ENCODE results near the gene AIRE.

AIRE gene

DNA sequence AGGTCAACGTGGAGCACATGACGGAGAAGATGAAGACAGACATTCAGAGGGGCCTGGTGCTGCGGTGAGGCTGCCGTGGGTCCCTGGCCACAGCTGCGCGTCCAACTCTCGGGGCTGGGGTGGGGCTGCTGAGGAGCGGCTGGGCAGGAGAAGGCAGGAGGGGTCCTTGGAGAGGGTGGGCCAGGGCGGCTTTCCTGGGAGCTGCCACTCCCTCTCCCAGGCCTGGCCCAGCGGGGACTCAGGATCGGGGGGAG is 39.1 kb downstream of the AIRE start:
- no peak for DNase-seq (ENCODE audit: low read depth)

DNA sequence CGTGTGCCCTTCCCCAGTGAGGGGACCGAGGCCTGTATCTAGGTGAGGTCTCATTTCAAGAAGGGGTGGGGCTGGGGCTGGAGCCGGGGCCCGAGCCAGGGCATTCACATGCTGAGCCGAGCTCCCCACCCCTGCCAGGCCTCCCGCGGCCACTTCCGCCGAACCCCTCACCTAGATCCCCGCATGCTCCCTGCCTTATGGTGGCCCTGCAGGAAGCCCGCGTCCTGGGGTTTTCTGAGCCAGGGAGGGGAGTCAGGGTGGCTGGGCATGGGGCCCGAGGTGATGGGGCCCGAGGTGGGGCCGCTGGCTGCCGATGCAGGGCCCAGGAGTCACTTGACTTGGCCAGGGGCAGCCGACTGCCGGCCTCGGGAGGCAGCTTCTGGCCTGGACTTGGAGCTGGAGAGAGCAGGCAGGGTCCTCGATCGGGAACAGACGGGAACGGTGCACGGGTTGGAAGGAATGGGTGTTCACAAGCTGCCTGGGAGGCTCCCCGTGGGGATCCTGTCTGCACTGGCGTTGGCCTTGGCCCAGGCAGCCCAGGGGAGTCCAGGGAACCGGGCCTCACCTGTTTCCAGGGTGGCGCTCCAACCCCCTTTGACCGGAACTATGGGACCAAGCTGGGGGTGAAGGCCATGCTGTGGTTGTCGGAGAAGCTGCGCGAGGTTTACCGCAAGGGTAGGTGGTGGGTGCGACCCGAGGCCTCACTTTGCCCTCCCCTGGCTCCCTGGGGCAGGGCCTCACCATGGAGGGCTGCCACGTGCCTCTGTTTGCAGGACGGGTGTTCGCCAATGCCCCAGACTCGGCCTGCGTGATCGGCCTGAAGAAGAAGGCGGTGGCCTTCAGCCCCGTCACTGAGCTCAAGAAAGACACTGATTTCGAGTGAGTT is 40.0 kb downstream of the AIRE start:
- no peak for DNase-seq (ENCODE audit: low read depth)

DNA sequence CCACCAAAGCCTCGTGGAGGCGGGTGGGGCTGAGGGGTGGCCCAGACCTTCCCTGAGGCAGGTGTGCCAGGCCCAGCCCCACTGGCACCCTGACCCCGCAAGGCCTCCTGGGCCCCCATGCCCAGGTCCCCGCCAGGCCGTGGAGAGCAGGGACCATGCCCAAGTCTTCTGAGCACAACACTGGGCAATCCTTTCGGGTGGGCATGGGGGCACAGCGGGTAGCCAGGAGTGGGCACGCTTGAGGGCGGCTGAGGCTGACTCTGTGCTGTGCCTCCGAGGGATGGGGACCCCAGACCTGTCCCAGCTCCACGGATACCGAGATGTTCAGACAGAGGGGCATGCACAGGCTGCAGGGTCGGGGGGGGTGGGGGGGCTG is 40.6 kb downstream of the AIRE start:
- DNase-seq (ENCODE audit: low read depth) = no peak

DNA sequence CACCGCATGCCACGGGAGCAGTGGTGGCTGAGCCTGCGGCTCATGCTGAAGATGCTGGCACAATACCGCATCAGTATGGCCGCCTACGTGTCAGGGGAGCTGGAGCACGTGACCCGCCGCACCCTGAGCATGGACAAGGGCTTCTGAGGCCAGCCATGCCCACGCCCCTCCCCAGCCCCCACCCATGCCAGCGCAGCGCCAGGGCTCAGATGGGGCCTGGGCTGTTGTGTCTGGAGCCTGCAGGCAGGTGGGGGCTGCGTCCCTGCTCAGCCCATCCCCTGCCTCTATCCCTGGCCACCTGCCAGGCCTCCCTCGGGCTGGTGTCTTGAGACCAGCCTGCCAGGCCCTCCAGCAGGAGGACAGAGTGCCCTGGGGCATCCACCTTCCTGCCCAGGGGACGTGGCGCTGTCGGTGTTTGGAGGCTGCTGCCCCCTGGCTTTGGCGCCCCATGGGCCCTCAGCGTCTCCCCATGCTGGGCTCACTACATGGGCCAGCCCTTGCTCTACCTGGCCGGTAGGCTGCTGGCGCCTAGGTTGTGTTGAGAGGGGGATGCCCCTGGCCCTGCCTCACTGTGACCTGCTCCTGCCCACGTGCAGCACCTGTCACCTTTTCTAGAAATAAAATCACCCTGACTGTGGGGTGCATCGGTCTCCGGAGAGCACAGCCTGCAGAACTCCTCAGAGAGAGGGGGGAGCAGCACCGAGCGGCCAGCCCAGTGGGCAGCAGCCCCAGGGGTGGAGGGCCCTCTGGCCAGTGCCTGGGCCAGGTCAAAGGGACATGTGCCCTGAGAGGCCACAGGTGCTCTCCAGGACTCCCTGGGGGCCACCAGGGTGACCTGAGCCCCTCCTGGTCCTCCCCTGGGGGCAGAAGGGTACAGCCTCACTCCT is 41.3 kb downstream of the AIRE start:
- DNase-seq (ENCODE audit: low read depth) = no peak

DNA sequence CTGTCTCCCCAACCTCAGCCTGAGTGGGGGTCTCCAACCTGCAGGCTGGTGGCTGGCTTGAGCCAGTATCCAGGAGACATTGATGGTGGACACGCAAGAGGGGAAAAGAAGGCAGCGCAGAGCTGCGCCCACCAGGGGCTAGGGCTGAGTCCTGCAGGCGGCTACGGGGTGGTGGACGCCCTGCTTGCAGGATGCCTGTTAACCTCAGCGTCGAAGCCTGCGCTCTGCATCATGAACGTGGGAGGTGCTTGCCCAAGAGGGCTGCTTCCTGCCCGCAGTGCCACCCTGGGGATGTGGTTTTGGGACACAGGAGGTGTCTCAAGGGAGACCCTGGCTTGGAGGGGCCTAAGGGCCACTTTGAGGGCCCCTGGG is 41.9 kb downstream of the AIRE start:
- no peak for DNase-seq (ENCODE audit: low read depth)

DNA sequence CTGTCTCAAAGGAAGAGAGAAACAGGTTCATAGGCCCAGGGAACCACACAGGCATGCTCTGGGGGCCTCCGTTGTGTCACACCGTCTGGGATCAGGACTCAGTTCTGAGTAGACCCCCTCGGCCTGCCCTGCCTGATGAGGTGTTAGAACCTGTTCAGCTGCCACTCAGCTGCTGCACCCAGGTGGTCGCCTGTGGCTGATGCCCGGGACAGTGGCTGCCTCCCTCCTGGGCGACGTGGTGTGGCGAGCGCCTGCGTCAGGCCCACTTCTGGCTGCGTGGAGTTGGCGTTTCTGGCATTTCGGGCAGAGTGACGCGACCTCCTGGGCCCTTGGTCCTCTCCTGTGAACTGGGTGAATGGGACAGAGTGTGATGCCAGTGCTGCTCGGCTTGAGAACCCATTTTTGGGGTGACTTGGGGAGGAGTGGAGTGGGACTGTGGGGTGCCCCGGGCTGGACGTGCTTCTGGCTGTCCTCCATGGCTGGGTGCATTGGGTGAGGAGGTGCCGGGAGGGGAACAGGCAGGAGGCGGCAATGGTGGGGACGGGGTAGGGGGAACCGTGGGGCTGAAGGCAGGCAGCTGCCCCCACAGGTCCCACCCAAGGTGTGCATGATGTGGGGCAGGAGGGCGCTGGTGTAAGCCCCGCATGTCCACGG is 42.7 kb downstream of the AIRE start:
- no peak for DNase-seq (ENCODE audit: low read depth)

DNA sequence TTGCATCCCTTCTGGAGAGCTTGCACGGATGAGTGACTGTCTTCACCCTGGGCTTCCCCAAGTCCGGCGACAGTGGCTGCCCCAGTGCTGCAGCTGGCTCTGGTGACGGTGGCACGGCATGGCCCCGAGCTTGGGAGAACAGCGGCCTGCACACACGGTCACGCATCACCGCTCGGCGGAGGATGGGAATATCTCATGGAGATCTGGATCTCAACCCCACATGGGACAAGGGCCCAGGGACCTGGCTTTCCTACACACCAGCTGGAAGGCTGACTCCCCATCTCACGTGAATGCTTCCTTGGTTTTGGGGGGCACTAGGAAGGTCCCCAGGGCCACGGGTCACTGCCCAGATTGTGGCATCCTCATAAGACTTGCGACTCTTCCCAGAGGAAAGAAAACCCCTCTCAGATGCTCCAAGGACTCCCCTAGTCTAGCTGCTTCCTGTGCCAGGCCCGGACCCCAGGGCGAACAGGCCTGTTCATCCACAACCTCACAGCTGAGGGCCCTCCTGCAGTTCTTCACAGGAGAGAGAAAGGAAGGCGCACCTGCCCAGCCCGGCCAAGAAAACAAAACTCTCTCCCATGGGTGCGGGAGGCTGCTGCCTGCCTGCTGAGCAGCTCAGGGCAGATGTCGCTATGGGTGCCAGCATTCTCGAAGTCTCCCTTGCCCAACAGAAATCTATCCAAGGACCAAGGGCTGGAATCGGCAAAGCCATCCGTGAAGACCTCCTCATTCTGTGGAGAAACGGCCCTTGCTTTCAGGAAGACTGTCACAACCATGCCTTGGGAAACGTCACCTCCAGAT is 43.6 kb downstream of the AIRE start:
- DNase-seq (ENCODE audit: low read depth) = no peak

DNA sequence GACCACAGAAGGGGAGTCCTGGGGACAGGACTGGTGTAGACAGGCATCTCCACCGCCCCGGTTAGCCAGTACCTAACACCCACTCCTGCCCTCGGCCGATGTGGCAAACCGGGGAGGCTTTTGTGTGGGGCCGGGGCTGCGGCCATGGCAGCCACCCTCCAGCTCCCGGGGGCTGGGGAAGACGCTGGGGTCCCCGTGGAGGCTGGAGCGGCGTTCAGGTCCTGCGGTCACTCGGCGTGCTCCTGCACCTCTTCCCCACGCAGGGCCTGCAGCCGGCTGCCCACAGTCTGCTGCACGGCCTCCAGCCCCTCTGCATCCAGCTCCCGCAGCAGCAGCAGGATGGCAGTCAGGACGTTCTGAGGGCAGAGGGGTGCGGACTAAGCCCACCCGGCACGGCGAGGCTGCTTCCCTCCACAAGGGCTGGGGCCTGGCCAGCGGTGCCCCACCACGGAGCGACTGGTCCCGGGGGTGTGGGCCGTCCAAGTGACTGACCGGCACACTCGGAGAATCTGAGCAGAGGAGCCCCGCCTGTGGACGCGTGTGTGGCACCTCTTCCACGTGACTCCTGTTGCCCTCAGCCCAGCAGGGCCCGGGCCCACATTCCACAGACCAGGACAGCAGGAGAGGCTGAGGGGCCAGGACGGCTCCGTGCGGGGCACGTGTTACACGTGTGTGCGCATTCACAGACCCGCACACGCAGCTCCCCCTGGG is 44.5 kb downstream of the AIRE start:
- DNase-seq (ENCODE audit: low read depth) = no peak

DNA sequence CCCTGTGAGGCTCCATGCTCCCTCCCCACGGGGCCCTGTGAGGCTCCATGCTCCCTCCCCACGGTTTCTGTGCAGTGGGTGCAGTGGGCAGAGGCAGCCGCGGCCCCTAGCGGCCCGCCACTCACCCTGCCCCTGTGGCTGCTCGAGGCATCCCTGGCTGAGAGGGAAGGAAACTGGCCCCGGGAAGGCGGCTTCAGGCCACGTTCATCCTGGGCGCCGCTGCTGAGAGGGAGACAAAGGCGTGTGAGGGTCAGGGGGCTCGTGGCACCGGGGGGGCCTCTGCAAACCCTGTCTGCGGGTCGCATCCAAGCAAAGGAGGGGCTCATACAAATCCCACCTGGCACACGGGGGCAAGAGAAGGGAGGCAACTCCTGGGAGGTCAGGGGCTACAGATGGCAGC is 45.0 kb downstream of the AIRE start:
- DNase-seq (ENCODE audit: low read depth) = no peak

DNA sequence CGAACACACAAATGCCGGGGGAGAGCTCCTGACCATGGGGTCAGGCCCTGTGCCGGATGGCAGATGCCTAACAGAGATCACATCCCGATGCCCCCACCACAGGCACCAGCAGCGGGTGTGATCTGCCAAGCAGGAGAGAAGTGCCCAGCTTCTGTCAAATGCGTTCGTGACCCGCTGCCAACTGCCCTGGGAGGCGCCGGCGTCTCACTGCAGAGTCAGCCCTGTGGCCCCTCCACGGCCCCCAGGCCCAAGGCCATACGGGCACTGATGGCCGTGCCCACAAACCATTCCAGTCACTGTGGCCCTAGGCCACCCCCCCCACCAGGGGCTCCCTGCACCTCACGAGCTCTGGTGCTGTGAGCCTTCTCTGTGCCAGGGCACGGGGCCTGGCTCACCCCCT is 45.5 kb downstream of the AIRE start:
- no peak for DNase-seq (ENCODE audit: low read depth)

DNA sequence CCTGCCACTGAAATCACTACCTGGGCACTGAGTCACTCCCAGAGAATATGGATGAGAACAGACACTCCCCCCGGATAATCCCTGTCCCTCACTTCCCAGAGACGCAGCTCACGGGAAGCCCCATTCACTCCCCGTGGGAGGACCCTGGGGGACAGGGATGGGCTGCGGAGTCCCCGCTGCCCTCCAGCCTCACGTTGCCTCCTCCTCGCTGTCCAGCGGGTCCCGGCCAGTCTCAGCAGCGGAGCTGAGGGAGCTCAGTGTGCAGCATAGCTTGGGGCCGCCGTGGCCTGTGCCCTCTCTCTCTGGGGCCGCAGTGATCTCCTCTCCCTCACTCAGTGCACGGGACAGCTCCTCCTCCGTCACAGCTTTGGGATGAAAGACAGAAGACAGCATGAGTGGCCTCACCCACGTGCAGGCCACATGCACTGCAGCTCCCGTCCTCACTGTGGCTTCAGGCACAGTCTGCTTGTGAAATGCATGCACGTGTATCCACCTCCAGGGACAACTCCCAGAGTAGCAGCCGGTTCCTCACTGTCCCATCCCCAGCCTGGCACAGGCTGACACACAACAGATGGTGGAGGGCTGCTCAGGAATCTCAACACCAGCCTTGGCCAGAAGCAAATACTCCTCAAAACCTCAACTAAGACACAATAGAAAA is 46.1 kb downstream of the AIRE start:
- DNase-seq (ENCODE audit: low read depth) = peak; percentile 23

DNA sequence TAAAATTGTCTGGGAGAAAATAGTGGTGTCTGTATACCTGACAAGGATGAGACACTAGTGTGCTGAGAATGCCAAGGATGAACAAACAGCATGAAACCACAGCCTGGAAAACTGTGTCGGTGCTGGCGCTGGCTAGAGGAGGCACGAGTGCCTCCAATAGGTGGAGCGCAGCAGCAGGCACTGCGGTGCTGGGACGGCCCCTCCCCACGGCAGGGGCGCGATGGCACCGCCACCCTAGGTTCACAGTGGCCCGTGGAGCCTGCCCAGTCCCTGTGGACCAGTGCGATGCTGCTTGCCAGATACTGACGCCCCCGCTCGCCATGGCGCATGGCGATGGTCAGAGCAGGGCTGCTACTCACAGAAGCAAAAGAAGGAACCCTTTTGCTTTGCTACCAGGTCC is 46.7 kb downstream of the AIRE start:
- no peak for DNase-seq (ENCODE audit: low read depth)

DNA sequence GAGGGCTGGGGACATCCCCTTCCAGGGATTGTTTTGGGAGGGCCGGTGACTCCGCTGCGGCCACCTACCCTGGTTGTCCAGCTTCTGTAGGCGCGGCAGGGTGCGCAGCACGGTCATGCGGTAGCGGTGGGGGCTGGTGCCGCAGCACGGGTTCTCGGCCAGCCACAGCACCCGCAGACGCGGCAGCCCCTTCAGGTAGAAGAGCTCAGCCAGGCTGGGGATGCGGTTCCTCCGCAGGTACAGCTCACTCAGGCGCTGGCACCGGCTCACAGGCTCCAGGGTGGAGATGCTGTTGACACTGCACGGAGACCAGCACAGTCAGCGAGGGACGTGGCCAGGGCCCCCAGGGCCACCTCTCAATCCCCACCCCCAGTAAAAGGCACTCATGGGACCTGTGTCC is 47.3 kb downstream of the AIRE start:
- no peak for DNase-seq (ENCODE audit: low read depth)

DNA sequence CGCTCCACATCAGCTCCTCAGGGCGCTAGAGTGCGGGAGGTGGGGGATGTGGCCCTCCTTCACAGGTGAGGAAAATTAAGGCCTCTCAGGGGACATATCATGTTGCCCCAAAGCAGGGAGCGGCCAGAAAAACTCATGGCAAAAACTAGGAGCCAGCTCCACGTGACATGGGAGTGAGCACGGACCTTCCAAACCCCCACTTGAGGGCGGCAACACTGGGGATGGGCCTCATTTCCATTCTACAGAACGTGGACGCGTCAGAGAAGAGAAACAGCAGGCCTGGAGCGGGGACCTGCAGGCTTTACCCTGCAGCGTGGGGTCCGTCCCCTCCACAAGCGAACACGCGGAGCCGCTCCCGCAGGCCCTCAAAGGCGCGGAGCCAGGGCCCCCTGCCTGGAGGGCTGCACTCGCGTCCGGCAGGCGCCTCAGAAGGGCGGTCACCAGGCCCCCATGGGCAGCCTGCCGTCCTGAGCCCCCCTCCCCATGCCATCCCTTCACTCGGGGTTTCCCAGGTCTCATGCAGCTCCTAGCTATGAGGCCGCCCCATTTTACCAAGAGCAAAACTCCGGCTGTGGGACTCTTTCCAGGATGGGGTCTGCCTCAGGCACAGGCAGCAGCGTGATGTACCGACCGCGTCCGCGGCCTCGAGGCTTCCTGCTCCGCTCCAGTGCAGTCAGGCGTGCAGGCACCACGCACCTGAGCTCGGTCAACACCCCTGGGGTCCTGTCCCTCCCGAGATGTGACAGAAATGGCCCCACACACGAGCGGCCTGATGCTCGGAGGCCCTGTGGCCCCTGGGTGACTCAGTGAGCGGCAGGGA is 48.0 kb downstream of the AIRE start:
- DNase-seq (ENCODE audit: low read depth) = no peak

DNA sequence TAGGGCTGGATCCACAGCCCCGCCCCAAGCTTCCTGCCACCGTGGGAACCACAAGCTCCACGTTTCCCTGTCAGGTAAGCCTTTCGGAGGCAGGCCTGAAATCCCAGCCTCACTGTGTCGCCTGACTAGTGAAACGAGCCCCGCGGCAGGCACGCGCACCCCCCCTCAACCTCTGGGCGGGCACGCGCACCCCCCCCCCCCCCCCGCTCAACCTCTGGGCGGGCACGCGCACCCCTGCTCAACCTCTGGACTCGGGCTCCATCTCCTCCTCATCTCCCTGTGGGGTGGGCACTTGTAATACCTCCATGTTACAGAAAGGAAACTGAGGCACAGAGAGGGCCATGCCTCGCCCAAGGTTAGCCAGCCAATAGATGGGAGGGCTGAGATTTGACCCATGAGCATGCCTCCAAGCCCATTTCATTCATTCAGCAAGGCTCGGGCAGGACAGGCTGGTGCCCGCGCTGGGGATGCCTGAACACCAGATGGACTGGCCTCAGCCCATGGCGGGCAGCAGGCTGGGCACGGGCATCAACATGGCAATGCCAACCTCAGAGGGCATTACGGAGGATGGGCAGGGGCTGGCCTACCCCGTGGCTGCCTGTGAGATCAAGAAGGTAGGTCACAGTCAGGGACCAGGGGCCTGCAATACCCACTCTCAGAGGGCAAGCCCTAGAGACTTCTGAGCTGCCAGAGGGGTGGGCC is 48.8 kb downstream of the AIRE start:
- no peak for DNase-seq (ENCODE audit: low read depth)

DNA sequence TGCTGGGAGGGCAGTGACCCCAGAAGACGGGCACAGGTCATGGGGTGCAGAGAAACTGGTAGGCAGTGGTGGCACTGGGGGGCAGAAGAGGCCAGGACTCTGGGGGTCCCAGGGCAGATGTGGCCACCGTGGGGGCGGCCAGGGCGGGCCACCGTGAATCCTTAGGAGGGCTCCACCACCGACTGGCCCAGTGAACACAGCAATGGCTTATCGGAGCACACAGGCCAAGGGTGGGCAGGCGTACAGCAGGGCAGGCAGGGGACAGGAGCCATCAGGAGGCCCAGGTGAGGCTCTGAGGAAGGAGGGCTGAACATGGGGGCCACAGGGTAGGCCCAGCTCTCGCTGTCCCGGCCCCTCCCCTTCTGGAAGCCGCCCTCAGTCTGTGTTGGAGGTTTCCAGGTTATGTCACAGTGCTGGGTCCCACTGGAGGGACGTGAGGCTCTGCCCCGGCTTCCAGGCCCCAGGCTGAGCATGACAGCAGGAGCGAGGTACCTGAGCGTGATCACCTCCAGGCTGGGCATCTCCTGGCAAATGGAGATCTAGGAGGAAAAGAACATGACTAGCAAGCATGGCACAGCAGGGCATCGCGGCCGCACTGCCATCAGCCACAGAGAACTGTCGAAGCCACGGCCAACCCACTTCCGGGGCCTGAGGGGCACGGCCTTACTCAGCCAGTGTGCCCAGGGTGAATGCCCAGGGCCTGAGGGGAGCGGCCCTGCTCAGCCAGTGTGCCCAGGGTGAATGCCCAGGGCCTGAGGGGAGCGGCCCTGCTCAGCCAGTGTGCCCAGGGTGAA is 49.8 kb downstream of the AIRE start:
- no peak for DNase-seq (ENCODE audit: low read depth)

DNA sequence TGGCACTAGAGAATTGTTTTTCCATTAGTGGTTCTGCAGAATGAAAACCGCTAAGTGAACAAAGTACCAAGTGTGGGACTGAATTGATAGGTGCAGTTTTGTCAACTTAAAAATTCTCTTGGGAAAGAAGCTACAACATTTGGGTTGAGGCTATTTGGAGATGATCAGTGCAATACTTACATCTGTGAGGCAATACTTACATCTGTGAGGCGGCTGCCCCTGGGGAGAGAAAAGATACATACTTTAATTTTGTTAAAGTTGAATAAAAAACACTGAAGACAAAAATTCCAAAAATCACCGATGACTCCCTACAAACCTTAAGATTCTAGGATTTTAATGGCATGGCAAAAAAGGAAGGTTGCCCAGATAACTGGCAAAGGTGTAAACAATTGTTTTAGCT is 51.8 kb downstream of the AIRE start:
- no peak for DNase-seq (ENCODE audit: low read depth)
